Stomach (tissue), 4 donors: ENCODE data around the gene DLG3.

Experiments
- CTCF ChIP-seq, 7 experiments: fragments of 450-650 bp in 4 of 7; fragments of 200-600 bp in 3 of 7; sonication (generic) in 3 of 7; IDR thresholded peaks; one replicate each; pipeline ENCODE4 v1.5.1; 2016 to 2019; ENCODE audit warnings: antibody characterized with exemption in 7 of 7, control low read depth in 2 of 7, mild to moderate bottlenecking in 1 of 7
- EP300 ChIP-seq: sonication (generic); formaldehyde crosslinking; IDR thresholded peaks from one replicate; pipeline ENCODE4 v1.6.1; 2017; ENCODE audit warnings: antibody characterized with exemption
- POLR2A ChIP-seq, 4 donors: fragments of 450-650 bp; IDR thresholded peaks; one replicate each; pipeline ENCODE4 v1.6.1; 2016; ENCODE audit warnings: antibody characterized with exemption in 4 of 4, control low read depth in 2 of 4, mild to moderate bottlenecking in 1 of 4, moderate library complexity in 1 of 4

DNA sequence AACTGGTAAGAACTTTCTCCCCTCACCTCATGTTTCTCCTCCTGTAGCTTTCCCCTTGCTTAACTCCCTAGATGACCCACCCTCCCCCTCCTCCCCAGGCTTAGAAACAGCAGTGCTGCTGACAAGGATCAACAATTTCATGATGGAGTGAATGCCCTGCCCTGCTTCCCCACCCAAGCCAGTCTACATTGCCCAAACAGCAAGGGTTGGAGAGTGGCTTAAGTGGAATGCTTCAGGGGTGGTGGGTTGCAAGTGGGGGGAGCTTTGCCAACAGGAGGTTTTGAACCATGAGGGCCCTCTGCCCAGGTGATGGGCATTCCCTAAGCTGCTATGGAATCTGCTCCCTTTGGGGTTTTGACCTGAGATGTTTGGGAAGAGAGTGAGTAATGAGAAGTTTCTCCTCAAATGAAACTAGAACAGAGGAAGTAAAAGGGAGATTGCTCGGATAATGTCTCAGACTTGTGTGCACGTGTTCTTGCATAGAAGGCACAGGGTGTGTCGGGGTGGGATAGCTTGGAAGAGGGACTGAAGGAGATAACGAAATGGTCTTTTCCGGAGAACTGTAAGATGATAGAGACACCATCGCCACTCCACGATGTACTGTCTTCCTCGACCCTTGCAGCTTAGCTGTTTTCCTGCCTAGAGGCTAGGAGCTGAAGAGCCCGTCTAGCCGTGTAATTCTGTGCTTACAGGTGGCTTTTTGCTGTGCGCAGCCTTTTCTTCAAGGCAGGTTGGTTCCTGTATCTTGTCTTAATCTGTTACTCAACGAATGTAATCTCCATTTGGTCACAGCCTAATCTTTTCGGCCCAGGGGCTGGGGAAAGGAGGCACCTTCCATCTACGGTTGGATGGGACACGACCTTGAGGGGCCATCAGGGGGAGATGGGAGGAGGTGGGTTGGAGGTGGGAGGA lies 11.4 kb upstream of the DLG3 start:
- no peak for TF ChIP-seq CTCF (IDR thresholded peaks at IDR 0.05)
- no peak for TF ChIP-seq POLR2A (IDR thresholded peaks at IDR 0.05)
- no peak for TF ChIP-seq EP300
